ENCODE data around the gene MFAP1. TPM values are rescaled to one million over a fixed set of nuclear protein-coding genes. Genes with fewer than 3 reads are reported as not detected.

MFAP1 gene, protein sequence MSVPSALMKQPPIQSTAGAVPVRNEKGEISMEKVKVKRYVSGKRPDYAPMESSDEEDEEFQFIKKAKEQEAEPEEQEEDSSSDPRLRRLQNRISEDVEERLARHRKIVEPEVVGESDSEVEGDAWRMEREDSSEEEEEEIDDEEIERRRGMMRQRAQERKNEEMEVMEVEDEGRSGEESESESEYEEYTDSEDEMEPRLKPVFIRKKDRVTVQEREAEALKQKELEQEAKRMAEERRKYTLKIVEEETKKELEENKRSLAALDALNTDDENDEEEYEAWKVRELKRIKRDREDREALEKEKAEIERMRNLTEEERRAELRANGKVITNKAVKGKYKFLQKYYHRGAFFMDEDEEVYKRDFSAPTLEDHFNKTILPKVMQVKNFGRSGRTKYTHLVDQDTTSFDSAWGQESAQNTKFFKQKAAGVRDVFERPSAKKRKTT
- 10 to 100 TPM; 15.2 to 18.8 (median 16.7) TPM for total RNA-seq
- polyA plus RNA-seq: 10 to 100 TPM in 2 of 3 donors, 1 to 10 TPM in 1; 7.9 to 14.9 (median 12.1) TPM
- long read RNA-seq, donor 1, partial matches to known transcripts: 0 of 2 reads
- long read RNA-seq, donor 1, other reads (novel, unspliced or antisense): 0 of 2 reads
- long read RNA-seq, donor 2, transcript MFAP1-201 (9 exons, 2,155 nt): major isoform, 7 of 34 reads
- long read RNA-seq, donor 2, partial matches to known transcripts: 27 of 34 reads
- long read RNA-seq, donor 2, other reads (novel, unspliced or antisense): 0 of 34 reads

DNA sequence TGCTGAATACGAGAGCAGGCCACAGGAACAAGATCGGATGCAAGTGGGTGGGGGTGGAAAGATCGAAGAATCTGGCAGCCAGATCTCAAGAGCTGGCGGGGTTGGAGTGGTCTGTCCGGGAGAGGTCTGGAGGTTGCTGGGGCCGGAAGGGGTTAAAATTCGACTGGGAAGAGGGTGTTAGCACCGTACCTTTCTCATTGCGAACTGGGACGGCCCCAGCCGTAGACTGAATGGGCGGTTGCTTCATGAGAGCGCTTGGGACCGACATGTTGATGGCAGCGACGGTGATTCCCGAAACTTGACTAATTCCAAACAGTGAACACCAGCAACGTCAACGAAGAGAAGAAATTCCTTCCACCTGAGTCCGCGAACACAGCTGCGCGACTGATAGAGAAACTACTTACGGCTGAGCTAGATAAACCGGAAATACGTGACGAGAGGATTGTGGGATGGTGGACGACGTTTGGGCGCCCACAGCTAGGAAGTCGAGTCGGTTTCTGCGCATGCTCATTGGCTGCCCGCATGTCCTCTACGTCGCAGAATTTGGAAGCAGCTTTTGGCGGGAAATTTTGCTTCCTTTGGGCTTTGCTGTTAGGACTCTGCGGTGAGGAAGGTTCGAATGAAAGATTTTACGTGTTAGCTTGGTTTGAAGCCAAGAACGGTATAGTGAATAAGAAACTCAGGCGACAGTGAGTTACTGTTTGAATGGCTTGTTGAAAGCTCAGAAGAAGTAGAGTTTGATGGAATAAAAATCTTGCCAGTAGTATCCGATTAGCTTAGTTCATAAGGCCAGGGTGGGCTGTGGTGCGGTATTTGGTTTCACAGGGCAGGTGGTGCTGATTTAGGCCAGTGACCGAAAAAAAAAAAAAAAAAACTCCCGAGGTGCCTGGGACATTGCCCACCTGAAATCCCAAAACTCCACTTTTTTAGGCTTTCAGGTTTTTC is at the start of gene MFAP1:
Gene MFAP1, minus strand, starts transcription at position 389 of the 945 bp plus-strand sequence. Its CDS starts 121 bp downstream, at position 268.
- Histone ChIP-seq H3K4me1 (peaks cover 31 to 94% (median 81%) of the 10 kb centered on the region in 6 donors), H3K27ac (peak within 1 kb of the TSS; percentile 81 to 94 (median 92)), H3K36me3 (peaks cover 0 to 26% (median 0%) of the 10 kb centered on the region in 6 donors), H3K27me3 (replicated peaks in 1 of 7) (no peaks in the 10 kb centered on the region), H3K4me3 (peak within 1 kb of the TSS; percentile 59 to 86 (median 72)), H3K9me3 (no peaks in the 10 kb centered on the region)
- peak; percentile 95 for DNase-seq
- TF ChIP-seq, protein P1, sequence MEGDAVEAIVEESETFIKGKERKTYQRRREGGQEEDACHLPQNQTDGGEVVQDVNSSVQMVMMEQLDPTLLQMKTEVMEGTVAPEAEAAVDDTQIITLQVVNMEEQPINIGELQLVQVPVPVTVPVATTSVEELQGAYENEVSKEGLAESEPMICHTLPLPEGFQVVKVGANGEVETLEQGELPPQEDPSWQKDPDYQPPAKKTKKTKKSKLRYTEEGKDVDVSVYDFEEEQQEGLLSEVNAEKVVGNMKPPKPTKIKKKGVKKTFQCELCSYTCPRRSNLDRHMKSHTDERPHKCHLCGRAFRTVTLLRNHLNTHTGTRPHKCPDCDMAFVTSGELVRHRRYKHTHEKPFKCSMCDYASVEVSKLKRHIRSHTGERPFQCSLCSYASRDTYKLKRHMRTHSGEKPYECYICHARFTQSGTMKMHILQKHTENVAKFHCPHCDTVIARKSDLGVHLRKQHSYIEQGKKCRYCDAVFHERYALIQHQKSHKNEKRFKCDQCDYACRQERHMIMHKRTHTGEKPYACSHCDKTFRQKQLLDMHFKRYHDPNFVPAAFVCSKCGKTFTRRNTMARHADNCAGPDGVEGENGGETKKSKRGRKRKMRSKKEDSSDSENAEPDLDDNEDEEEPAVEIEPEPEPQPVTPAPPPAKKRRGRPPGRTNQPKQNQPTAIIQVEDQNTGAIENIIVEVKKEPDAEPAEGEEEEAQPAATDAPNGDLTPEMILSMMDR (IDR thresholded peaks at IDR 0.05 in 8 of 11, conservative IDR thresholded peaks at IDR 0.05 in 3 of 11): peak in 2 of 11 experiments; percentile 6 to 13
- TF ChIP-seq POLR2A (IDR thresholded peaks at IDR 0.05) (peak in 2 of 3 donors; percentile 65 to 84), POLR2AphosphoS5 (IDR thresholded peaks at IDR 0.05) (peak; percentile 74 to 99 (median 93))
- intact Hi-C loops (cut with DNase I; ENCODE audit: low total_unique reads): no loop called here
- 8 to 9% (median 9%) methylated on average over 46 of the region's 46 CpGs for whole genome bisulfite sequencing, 5 donors

DNA sequence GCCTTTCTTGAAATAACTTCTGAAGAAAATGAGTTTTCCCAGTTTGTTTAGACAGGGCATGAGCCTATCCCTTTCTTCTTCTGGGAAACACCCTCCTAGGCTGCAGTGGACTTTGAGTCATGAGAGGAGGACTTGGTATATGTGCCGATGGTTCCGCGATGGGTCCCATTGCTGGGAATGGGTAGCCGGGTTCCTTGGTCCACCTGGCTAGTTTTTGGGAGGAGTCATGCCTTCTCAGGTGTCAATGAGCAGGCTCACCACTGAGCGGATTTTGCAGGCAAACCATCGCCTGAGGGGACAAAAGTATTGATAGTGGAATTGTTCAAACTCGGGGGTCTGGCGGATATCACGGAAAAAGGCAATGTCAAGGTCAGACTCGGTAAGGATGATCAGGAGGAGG is 49.2 kb upstream of the MFAP1 start:
- Histone ChIP-seq H3K9me3 (no peaks in the 10 kb centered on the region), H3K4me3 (no peak overlapping the region), H3K27ac (no peak overlapping the region), H3K36me3 (peaks cover 0 to 61% (median 0%) of the 10 kb centered on the region in 6 donors), H3K27me3 (replicated peaks in 1 of 7) (no peaks in the 10 kb centered on the region), H3K4me1 (no peaks in the 10 kb centered on the region)
- TF ChIP-seq POLR2A (IDR thresholded peaks at IDR 0.05) (no peak), POLR2AphosphoS5 (IDR thresholded peaks at IDR 0.05) (no peak)
- TF ChIP-seq, protein P1 (IDR thresholded peaks at IDR 0.05 in 8 of 11, conservative IDR thresholded peaks at IDR 0.05 in 3 of 11): no peak
- no peak for DNase-seq
- intact Hi-C loops (cut with DNase I; ENCODE audit: low total_unique reads): no loop called here
- WGBS, 5 donors: 94 to 97% (median 97%) methylated on average over 10 of the region's 10 CpGs

DNA sequence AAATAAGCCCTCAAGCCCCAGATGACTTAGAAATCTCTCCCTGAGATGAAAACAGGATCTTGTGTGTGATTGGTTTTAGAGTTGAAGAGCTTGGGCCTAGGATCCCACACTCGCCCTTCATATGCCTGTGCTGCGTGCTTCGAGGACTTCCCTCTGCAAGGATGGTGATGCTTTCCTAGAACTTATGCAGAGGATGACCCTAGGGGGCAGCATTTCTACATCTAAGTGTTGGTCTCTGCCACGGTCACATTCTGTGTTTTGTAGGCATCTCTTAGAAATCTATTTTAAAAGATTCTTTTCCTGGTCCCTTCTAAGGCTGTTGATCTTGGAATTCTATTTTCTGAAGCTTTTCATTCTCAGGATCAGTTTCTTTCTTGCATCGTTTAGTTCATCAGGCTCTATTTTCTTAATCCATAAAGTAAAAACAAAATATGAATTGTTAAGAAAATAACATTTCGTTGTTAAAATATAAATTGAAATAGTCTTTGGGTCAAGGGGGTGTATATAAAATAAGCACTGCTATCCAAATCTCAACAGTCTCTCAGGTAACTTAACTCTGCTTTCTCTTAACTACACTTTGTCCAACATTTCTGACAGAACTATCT is 48.0 kb upstream of the MFAP1 start:
- H3K27ac ChIP-seq: no peak overlapping the region
- no peak for DNase-seq
- intact Hi-C loops (cut with DNase I; ENCODE audit: low total_unique reads): no loop called here
- H3K9me3 ChIP-seq: no peaks in the 10 kb centered on the region
- H3K4me3 ChIP-seq: no peak overlapping the region
- TF ChIP-seq POLR2A (IDR thresholded peaks at IDR 0.05): no peak
- TF ChIP-seq POLR2AphosphoS5 (IDR thresholded peaks at IDR 0.05): no peak
- TF ChIP-seq, protein P1 (IDR thresholded peaks at IDR 0.05 in 8 of 11, conservative IDR thresholded peaks at IDR 0.05 in 3 of 11): peak in 8 of 11 experiments; percentile 16 to 56 (median 34)
- H3K27me3 ChIP-seq (replicated peaks in 1 of 7): no peaks in the 10 kb centered on the region
- 72 to 80% (median 76%) methylated on average over 6 of the region's 6 CpGs for WGBS, 5 donors
- H3K36me3 ChIP-seq: peaks cover 0 to 60% (median 2%) of the 10 kb centered on the region in 6 donors
- H3K4me1 ChIP-seq: no peaks in the 10 kb centered on the region

Measured in spleen (tissue), 13 donors.